Keratinocyte (primary cell): ENCODE measurements around the gene S100A1.

Experiments
- CTCF ChIP-seq, 3 experiments: IDR thresholded peaks in 1 of 3; conservative IDR thresholded peaks in 1 of 3; optimal IDR thresholded peaks in 1 of 3; 2 replicates in 2 of 3; 3 replicates in 1 of 3; pipeline versions ENCODE3 to v1.5.1; 2011; ENCODE audit warnings: low read length in 3 of 3, mild to moderate bottlenecking in 3 of 3, moderate library complexity in 2 of 3, control low read depth in 1 of 3, inconsistent platforms in 1 of 3; ENCODE audit not compliant: insufficient read depth in 2 of 3; ENCODE audit errors: extremely low read depth in 1 of 3
- EZH2 ChIP-seq: IDR thresholded peaks from one replicate; pipeline ENCODE4 v1.6.1; 2012; ENCODE audit warnings: inconsistent platforms, mild to moderate bottlenecking, low read length, moderate library complexity

DNA sequence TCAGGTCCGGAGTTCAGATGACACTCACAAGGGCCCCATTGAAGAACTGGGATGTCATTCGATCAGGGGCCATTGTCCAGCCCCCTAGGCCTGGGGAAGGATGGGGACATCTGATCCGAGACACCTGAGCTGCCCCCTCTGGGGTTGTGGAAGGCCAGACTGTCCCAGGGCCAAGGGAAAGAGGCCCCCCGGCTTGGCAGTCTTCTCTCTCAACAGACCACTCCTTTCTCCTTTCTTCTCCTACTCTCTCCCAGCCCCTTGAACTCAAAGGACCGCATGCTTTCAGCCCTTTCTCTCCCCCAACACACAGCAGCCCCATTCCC, 1.1 kb downstream of the S100A1 start:
- TF ChIP-seq CTCF (optimal IDR thresholded peaks at IDR 0.05 in 1 of 3, IDR thresholded peaks at IDR 0.05 in 1 of 3, conservative IDR thresholded peaks at IDR 0.05 in 1 of 3; ENCODE audit: extremely low read depth in 1 of 3, insufficient read depth in 2 of 3, low read length in 3 of 3): no peak
- TF ChIP-seq EZH2: no peak
